ENCODE data around the gene GPANK1.

Gene GPANK1

GRCh38 chr6:31690231-31691077 is 25.7 kb upstream of the GPANK1 start:
- DNase-seq = peak; percentile 88

- DNase-seq = no peak
These were observed 24.7 kb upstream of the GPANK1 start for GRCh38 chr6:31689249-31690110.

DNA sequence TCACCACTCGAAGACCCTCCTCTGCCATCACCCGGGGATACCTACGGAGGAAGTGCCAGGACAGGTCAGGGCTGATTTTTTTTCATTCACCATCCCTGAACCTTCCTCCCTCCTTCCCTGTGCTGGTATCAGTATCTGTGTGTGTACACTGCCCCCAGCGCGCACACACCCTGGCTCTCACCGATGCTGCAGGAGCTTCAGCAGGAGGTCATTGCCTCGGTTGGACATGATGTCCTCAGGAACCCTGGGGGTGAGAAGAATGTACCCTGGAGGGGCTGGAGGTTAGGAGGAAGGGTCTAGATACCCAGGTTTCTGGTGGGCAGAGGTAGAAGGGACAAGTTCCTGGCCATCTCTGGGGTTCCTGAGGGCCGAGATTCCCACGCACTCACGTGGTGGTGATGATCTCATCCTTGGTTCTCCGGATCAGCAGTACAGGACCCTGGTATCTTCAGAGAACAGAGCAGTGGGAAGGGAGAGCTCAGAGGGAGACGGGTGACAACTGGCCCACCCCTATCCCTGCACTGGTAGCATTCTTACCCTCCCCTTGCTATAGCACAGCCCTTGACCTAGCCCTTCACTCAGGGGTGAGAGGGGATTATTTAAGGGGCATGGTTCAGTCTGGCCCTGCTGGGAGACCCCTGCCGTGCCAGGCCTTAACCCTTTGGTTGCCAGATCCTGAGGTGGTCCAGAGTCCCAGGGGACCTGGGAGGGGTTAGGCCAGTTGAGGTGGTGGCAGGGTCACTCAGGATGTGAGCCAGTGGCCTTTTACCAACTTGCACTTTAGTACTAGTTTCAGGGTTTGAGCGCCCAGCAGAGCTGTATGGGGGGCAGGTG is 23.3 kb upstream of the GPANK1 start:
- DNase-seq = no peak

GRCh38 chr6:31687321-31687720 is 22.5 kb upstream of the GPANK1 start:
- no peak for DNase-seq

- no peak for DNase-seq
These were observed 21.7 kb upstream of the GPANK1 start for GRCh38 chr6:31686483-31686882.

DNA sequence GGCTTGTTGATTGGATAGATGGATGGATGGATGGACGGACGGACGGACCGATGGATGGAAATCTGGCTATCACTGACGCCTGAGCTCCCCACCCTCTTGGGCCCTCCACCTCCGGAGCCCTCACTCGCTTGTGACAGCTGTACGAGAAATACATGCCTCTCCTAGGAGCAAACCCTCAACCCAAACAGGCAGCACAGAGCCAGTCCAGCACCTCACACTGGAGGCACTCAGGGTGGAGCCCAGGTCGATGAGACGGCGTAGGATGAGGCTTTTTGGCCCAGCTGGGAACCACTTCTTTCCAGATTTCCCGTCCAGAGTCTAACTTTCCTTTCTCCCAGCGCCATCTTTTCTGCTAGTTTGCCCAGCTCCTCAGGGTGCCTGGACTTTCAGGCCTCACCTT is 18.8 kb upstream of the GPANK1 start:
- no peak for DNase-seq

DNA sequence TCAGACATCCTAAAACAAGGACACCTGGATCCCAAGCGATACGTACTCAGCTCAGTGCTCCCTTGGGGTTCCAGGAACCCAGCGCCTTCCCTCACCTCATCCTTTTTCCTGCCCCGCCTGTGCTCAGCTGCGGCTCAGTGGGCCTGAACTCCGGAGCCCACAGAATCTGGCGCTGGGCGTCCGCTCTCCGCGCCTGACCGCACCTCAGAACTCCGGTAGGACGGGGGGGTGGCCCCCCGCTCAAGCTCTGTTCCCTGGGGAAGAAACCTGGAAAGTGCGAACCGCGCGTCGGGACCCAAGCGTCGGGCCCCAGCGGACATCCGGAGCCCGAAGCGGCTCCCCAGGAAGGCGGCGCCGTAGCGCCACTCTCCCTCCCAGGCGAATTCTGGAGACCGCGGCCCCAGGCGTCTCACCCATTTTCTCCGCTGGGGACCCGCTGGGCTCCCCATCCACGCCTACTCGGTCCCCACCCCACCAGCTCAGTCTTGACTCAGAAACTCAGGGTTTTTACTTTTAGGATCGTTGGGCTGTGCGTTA is 16.4 kb upstream of the GPANK1 start:
- peak; percentile 65 for DNase-seq

DNA sequence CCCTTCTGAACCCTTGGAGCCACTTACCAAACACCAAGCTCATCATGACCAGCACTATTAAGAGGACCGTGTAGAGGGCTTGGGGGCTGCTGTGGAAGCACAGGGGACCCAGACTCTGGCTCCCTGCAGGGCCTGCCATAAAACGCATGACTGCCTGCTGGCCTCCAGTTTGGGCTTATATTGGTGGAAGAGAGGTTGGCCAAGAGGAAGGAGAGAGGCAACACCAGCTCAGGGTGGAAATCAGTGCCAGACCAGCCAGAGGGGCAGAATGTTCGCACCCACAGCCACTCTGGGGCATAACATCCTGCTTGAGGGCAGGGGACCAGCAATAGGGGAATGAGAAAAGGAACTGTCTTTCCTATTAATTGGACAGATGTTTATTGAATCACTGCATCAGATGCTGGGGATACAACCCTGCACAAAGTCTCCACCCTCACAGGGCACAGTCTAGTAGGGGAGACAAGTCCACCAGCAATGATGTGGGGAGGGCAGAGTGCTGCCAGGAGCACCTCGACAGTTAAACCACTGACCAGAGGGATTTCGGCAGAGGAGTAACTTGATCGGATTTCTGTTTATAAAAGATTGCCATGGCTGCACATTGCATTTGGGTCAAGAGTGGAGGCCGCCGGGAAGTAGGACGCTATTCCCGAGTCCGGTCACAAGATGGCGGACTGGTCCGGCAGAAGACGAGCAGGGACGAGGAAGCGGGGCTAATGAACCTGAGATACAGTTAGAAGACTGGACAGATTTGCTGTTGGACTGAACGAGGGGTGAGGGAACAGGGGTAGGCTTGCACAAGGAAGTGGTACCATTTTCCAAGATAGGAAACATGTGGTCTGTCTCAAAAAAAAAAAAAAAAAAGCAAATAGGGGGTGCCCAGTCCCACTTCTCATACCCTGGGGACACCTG is 15.7 kb upstream of the GPANK1 start, which contains the start of gene LY6G5C:
TSS of gene LY6G5C (minus strand) at position 842 of the 909 bp plus-strand sequence. CDS start at position 148, 694 bp downstream.
- DNase-seq = peak; percentile 89

GRCh38 chr6:31677955-31678354 is 13.2 kb upstream of the GPANK1 start:
- no peak for DNase-seq

DNA sequence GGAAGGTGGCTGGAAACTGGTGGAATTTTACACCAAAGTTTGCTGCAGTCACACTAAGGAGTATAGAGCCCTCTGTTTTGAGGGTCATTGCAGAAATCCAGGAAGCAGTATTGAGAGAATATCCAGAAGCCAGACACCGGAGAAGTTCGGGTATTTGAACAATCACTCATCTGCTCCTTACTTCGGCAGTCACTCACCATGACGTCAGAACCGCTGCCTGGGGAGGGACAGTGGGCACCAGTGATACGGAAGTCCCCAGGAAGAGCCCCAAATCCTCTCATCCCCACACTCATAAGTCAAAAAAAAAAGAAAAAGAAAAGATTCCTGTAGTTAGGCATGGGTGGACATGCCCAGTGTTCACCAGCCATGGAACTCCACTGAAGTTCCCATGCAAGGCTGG is 12.1 kb upstream of the GPANK1 start:
- no peak for DNase-seq

- no peak for DNase-seq
These were observed 11.6 kb upstream of the GPANK1 start for GRCh38 chr6:31676322-31676903.

- DNase-seq = no peak
These were observed 4.9 kb upstream of the GPANK1 start, which contains the start of gene LY6G5B for GRCh38 chr6:31669676-31670075. LY6G5B (plus strand) TSS chr6:31669976; CDS start chr6:31670951, 975 bp downstream.

- DNase-seq = no peak
These were observed 1.7 kb upstream of the GPANK1 start for GRCh38 chr6:31666337-31666965.

DNA sequence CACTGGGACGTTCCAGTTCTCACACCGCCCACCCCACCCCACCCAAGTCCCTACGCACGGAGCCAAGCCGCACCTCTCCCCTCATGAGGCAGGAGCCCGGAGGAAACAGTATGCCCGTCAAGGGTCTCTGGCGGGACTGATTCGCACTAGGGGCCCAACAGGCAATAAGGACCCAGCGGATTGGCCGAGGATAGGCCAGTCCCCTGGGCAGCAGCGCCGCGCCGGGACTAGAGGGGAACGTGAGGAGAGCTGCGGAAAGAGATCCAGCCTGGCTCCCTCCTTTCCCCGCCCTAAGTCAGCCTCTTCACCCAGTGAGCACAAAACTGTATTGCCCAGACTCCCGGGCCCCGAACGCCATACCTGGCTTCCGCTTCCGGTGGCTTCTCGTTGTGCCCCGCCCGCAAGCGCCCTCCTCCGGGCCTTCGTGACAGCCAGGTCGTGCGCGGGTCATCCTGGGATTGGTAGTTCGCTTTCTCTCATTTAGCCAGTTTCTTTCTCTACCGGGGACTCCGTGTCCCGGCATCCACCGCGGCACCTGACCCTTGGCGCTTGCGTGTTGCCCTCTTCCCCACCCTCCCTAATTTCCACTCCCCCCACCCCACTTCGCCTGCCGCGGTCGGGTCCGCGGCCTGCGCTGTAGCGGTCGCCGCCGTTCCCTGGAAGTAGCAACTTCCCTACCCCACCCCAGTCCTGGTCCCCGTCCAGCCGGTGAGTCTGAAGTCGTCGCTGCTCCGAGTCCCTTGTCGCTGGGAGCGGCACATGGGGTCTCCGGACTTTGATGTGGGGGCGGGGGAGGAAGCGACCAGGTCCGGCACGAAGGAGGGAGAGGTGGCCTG is 922 bp upstream of the GPANK1 start, which contains the start of gene CSNK2B:
TSS of gene CSNK2B (plus strand) at position 580 of the 836 bp plus-strand sequence. CDS start 752 bp downstream, outside the sequence.
- DNase-seq = peak; percentile 99

DNA sequence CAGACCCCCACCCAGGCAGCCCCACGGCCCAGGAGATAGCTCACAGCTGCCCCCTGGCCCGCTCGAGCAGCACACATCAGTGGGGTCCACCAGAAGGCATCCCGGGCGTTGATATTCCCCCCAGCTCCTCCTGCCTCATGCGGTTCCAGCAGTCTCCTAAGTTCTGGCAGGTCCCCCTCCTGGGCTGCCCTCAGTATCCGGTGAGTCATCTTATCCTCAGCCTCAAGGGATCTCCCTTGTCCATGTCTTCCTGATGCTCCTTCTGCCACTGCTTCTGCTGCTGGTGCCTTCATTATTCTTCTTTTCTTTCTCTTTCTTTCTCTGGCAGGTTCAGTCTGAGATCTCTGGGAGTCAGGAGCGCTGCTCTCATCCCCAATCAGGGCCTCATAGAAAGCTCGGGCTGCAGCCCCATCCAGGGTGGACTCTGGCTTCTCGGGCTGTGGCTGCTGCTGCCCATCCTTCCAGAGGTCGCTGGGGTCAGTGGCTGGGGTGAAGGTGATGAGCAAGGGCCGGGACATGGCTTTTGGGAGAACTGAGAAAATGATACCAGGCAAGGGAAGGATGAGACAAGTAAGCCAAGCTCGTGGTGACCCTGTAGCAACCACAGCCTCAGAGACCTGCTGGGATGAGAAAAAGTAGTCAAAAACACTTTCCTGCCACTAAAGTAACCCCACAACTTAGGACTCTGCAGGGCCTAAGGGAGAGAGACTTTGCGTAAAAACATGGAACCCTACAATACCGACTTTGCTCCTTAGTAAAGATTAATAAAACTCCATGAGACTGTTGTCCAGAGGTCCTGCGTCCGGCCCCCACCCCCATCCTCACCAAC is 622 bp downstream of the GPANK1 start:
- DNase-seq = peak; percentile 77

GRCh38 chr6:31663126-31663960 is 1.5 kb downstream of the GPANK1 start:
- DNase-seq = no peak

DNA sequence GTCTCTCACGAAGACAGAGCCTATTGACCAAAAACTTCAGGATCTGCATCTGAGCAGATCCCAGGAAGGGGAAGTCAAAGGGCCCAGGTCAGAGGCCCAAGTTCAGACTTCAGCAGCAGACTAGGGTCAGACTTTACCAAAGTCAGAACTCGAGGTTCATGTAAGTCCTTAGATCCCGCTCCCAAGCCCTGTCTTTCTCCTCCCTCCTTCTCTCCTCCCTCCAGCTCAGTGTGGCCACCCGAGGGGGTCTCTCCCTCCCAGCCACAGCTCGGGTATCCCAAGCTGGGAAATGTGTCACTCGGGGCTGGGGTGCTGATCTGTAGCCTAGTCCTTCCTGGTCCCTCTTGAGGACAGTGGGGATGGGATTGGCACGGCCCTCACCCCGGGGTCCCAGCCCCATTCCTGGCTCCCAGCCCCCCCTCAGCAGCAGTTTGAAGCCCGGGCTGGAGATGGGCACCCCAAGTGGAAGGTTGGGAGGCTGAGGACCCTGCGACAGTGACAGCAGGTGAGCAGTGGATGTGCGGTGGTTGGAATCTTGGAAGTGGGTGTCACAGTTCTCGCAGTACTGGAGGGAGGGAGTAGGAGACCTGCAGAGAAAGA is 2.6 kb downstream of the GPANK1 start:
- no peak for DNase-seq

Measured in islet precursor cell (in vitro differentiated cells).